ENCODE data around the gene RASAL1.

The RASAL1 gene

GRCh38 chr12:113058553-113058952, 77.0 kb downstream of the RASAL1 start:
- no peak for DNase-seq (ENCODE audit: low read depth in 2 of 2)

GRCh38 chr12:113057565-113058485, 77.7 kb downstream of the RASAL1 start:
- DNase-seq (ENCODE audit: low read depth in 2 of 2) = no peak

DNA sequence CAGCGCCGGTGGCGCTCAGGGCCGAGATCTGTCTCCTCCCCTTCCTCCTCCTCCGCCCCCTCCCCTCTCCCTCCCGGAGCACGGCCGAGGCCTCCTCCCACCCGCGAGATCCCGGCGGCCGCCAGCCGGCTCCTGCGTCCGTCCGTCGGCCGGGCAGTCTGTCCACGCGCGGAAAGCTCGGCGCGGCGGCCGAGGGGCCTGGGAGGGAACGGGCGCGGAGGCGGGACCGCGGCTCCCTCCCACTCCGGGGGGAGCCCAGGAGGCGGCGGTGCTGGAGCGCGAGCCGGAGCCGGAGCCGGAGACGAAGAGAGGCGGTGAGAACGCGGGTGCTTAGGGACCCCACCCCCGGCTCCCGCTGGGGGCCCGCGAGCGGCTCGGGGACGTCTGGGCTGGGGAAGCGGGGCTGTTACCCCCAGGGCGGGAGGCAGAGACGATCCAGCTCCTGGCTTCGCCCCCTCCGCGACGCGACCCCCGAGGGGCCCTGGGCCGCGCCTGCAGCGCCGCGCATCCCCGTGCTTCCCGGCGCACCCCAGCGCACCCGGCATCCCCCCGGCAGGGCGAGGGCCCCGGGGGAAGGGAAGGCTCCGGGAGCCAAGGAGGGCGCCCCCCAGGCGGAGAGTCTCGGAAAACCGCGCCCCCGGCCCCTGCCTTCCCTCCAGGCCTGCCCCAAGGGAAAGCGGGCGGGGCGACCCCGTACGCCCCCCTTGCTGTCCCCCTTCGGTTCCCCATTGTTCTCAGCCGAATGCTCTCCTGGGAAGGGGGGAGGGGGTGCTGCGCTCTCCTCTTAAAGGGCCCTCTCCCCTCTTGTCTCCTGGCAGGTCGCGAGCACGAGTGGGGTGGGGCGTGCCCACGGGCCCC, 78.7 kb downstream of the RASAL1 start, which contains the start of gene DTX1:
DTX1 (plus strand) TSS at position 100 of the 858 bp plus-strand sequence. CDS start 1,463 bp downstream, outside the sequence.
- DNase-seq (ENCODE audit: low read depth in 2 of 2) = no peak

DNA sequence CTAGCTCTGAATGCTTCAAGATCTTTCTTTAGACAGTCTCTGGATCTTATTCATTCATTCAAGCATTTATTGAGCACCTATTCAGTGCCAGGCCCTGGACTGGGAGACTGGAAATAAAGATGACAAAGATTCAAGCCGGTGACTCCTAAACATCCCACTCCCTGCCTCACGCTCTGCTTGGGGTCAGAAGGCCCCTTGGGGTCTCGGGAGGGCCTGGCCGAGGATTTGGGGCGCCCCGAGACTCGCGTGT, 79.3 kb downstream of the RASAL1 start:
- DNase-seq (ENCODE audit: low read depth in 2 of 2) = no peak

- DNase-seq (ENCODE audit: low read depth in 2 of 2) = no peak
Observed at GRCh38 chr12:113055594-113056380, 79.8 kb downstream of the RASAL1 start.

DNA sequence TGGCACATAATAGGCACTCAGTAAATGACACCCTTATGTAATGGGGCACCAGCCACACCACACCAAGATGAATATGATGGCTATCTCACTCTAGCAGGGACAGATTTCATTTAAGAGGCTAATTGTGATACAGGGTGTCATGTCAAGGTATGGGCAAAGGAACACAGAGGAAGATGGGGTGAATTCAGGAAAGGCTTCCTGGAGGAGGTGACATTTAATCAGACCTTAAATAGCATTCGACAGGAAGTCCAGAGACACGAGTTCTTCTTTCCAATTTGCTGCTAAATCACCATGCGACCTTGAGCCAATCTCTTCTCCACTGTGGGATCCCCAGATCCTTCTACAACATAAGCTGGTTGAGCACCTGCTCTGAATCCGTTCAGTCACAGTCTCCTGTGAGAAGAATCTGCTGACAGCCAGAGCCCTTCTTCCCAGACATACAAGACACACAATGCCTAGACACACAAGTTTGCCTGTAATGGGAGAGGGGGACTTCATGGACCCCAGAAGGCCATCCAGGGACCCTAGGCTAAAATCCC, 80.5 kb downstream of the RASAL1 start:
- no peak for DNase-seq (ENCODE audit: low read depth in 2 of 2)

GRCh38 chr12:113052326-113052725, 83.2 kb downstream of the RASAL1 start:
- DNase-seq (ENCODE audit: low read depth in 2 of 2) = no peak

- no peak for DNase-seq (ENCODE audit: low read depth in 2 of 2)
Observed at GRCh38 chr12:113051759-113052158, 83.8 kb downstream of the RASAL1 start.

GRCh38 chr12:113050795-113051194, 84.8 kb downstream of the RASAL1 start:
- no peak for DNase-seq (ENCODE audit: low read depth in 2 of 2)

DNA sequence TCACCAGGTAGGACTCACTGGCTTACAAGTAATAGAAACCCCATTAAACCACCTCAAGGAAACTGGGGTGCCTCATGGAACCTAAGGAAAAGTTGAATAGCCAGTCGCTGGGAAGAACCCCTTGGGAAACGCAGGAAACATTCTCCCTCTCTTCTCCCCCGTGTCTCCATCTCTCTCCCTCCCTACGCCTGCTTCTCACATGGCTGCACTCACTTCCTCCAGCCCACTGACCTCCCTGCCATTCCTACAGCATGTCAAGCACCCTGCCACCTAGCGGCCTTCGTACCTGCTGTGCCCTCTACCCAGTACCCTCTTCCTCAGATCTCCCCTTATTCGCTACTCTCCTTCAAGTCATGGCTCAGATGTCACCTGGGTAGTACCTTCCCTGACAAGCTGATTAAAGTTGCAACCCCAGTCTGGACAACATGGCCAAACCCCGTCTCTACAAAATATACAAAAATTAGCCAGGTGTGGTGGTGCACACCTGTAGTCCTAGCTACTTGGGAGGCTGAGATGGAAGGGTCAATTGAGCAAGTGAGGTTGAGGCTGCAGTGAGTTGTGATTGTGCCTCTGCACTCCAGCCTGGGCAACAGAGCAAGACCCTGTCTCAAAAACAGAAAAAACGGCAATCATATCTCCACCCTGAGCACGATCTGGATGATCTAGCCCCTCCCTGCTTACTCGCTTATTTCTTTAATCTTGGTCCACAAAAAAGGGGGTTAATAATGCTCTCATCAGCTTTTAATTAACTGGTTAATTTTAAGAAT, 85.4 kb downstream of the RASAL1 start:
- no peak for DNase-seq (ENCODE audit: low read depth in 2 of 2)

Data from stimulated activated CD8-positive, alpha-beta memory T cell treated with anti-CD3 and anti-CD28 coated beads, Interleukin-2, amount 100 ng/mL, for 48 hours (primary cell).